NOMO-1 treated with dmso at 0.1 percent for 144 hours (cell line): ENCODE results near the gene TMEM17.

Experiments used
- DNase-seq: peaks from one replicate; lab custom pipeline; 2025; ENCODE audit not compliant: unreplicated experiment; lab: John Stamatoyannopoulos, UW

Gene TMEM17

GRCh38 chr2:62473246-62473827, 32.7 kb downstream of the TMEM17 start:
- DNase-seq, result no peak

GRCh38 chr2:62472312-62472711, 33.7 kb downstream of the TMEM17 start:
- DNase-seq, result no peak

GRCh38 chr2:62471816-62472215, 34.2 kb downstream of the TMEM17 start:
- DNase-seq, result no peak

GRCh38 chr2:62471404-62471803, 34.6 kb downstream of the TMEM17 start:
- no peak for DNase-seq

- no peak for DNase-seq
These were observed 36.4 kb downstream of the TMEM17 start for GRCh38 chr2:62469548-62469947.

GRCh38 chr2:62469114-62469513, 36.9 kb downstream of the TMEM17 start:
- DNase-seq, result no peak

GRCh38 chr2:62467475-62468321, 38.3 kb downstream of the TMEM17 start:
- DNase-seq, result no peak

- DNase-seq, result no peak
These were observed 38.9 kb downstream of the TMEM17 start for GRCh38 chr2:62467100-62467474.

GRCh38 chr2:62466503-62466854, 39.5 kb downstream of the TMEM17 start:
- DNase-seq, result no peak

GRCh38 chr2:62465741-62466502, 40.1 kb downstream of the TMEM17 start:
- no peak for DNase-seq

GRCh38 chr2:62465039-62465740, 40.8 kb downstream of the TMEM17 start:
- no peak for DNase-seq

- no peak for DNase-seq
These were observed 41.6 kb downstream of the TMEM17 start for GRCh38 chr2:62464221-62465007.

GRCh38 chr2:62462211-62462610, 43.8 kb downstream of the TMEM17 start:
- DNase-seq, result no peak

- DNase-seq, result no peak
These were observed 44.3 kb downstream of the TMEM17 start for GRCh38 chr2:62461707-62462106.

- DNase-seq, result no peak
These were observed 44.9 kb downstream of the TMEM17 start for GRCh38 chr2:62461017-62461553.

- no peak for DNase-seq
These were observed 45.8 kb downstream of the TMEM17 start for GRCh38 chr2:62460175-62460574.

- DNase-seq, result no peak
These were observed 46.3 kb downstream of the TMEM17 start for GRCh38 chr2:62459672-62460071.

GRCh38 chr2:62459106-62459505, 46.9 kb downstream of the TMEM17 start:
- DNase-seq, result no peak

- no peak for DNase-seq
These were observed 47.3 kb downstream of the TMEM17 start for GRCh38 chr2:62458671-62459081.

GRCh38 chr2:62458206-62458641, 47.8 kb downstream of the TMEM17 start:
- DNase-seq, result no peak
